Kidney (tissue), 14 donors: ENCODE results near the gene PRKCQ. TPM values are rescaled to one million over a fixed set of nuclear protein-coding genes. Genes with fewer than 3 reads are reported as not detected.

Experiments used
- DNase-seq, 5 donors: peaks; one replicate each; pipeline ENCODE4 v3.0.0-alpha.2; 2013 to 2020
- FAIRE-seq: peaks from 2 replicates; lab custom pipeline; 2012; peaks lifted over from hg19 to GRCh38; lab: Jason Lieb, UNC
- H3K27ac ChIP-seq, 2 donors: one replicate each; pipeline ENCODE4 v1.7.0; 2013; ENCODE audit warnings: low read depth in 2 of 2, low read length in 2 of 2, inconsistent platforms in 1 of 2
- H3K27me3 ChIP-seq: one replicate; pipeline ENCODE4 v1.7.1; 2013; ENCODE audit warnings: low read length, inconsistent platforms; ENCODE audit not compliant: control insufficient read depth, insufficient read depth
- H3K36me3 ChIP-seq, 3 donors: one replicate each; pipeline versions ENCODE4 v1.7.0 to v1.7.1; 2013; ENCODE audit warnings: low read length in 3 of 3, control low read depth in 1 of 3, inconsistent platforms in 1 of 3; ENCODE audit not compliant: insufficient read depth in 3 of 3, control insufficient read depth in 2 of 3
- H3K4me1 ChIP-seq, 3 donors: one replicate each; pipeline versions ENCODE4 v1.7.0 to v1.7.1; 2013; ENCODE audit warnings: low read length in 3 of 3, inconsistent platforms in 1 of 3, low read depth in 1 of 3; ENCODE audit not compliant: control insufficient read depth in 2 of 3, insufficient read depth in 2 of 3
- H3K4me3 ChIP-seq, 3 donors: one replicate each; pipeline versions ENCODE4 v1.7.0 to v1.8.1; 2013; ENCODE audit warnings: low read length in 3 of 3, control low read depth in 1 of 3, inconsistent platforms in 1 of 3
- H3K9ac ChIP-seq, 3 donors: one replicate each; pipeline versions ENCODE4 v1.7.0 to v1.7.1; 2013; ENCODE audit warnings: low read length in 3 of 3, control low read depth in 1 of 3, inconsistent platforms in 1 of 3
- H3K9me3 ChIP-seq, 3 donors: one replicate each; pipeline versions ENCODE4 v1.7.0 to v1.7.1; 2013; ENCODE audit warnings: low read length in 3 of 3, control low read depth in 1 of 3, inconsistent platforms in 1 of 3; ENCODE audit not compliant: control insufficient read depth in 2 of 3, insufficient read depth in 1 of 3
- CTCF ChIP-seq: IDR thresholded peaks from 3 replicates; pipeline ENCODE4 v1.5.1; 2012; ENCODE audit warnings: mild to moderate bottlenecking, moderate library complexity, borderline replicate concordance; ENCODE audit not compliant: insufficient read depth; ENCODE audit errors: extremely low read depth
- intact Hi-C: fragments of 100-400 bp; cut with DNase I; formaldehyde crosslinking; loops from one replicate; pipeline ENCODE4 v1.11.1; 2022
- polyA plus RNA-seq: library from polyadenylated mRNA; stranded (reverse); fragments of 350-450 nt; fragmentation: Illumina TruSeq; extraction: RNeasy Lipid Tissue Mini Kit (QIAGEN cat#74804); gene quantifications from one replicate; pipeline ENCODE4 v1.2.3, GENCODE V29; 2014; ENCODE audit warnings: low read depth, low replicate concordance; ENCODE audit not compliant: insufficient read depth
- total RNA-seq: library from RNA; stranded (reverse); fragmentation: NEBNext Ultra II Directional; extraction: Animal tissue kit (Norgen Biotek cat#: 25700); gene quantifications from one replicate; pipeline ENCODE4 v1.2.1, GENCODE V29; 2021
- donor health status: control.
- donor health status: control.
- donor health status: control.
- donor health status: control.
- donor health status: control.
- donor health status: DM: yes; HTN: yes; CAD: no.
- donor health status: Normal renal cell carcinoma (clear cell type).

PRKCQ gene
- total and polyA plus RNA-seq, 2 donors from 2014 or later: 6.1 to 17.5 TPM

GRCh38 chr10:6567884-6568283 is 12.2 kb downstream of the PRKCQ start:
- Histone ChIP-seq H3K4me1 (peaks cover 0 to 2% (median 0%) of the 10 kb centered on the region in 3 donors), H3K4me3 (no peak overlapping the region), H3K9me3 (no peaks in the 10 kb centered on the region), H3K27ac (peak overlapping the region in 1 of 2 donors; percentile 29), H3K27me3 (no peaks in the 10 kb centered on the region), H3K36me3 (no peaks in the 10 kb centered on the region), H3K9ac (no peak overlapping the region)
- intact Hi-C loops: no loop called here
- no peak for TF ChIP-seq CTCF
- DNase-seq (peak; percentile 48 to 81 (median 62)), FAIRE-seq (peak; percentile 62)

GRCh38 chr10:6567203-6567703 is 12.8 kb downstream of the PRKCQ start:
- DNase-seq: no peak
- peaks cover 0 to 2% (median 0%) of the 10 kb centered on the region in 3 donors for H3K4me1 ChIP-seq
- peak overlapping the region in 1 of 2 donors; percentile 29 for H3K27ac ChIP-seq
- H3K9ac ChIP-seq: no peak overlapping the region
- H3K27me3 ChIP-seq: no peaks in the 10 kb centered on the region
- FAIRE-seq: no peak
- intact Hi-C loops: no loop called here
- H3K9me3 ChIP-seq: no peaks in the 10 kb centered on the region
- H3K36me3 ChIP-seq: no peaks in the 10 kb centered on the region
- no peak overlapping the region for H3K4me3 ChIP-seq
- TF ChIP-seq CTCF: no peak

GRCh38 chr10:6565588-6565987 is 14.5 kb downstream of the PRKCQ start:
- Histone ChIP-seq H3K36me3 (no peaks in the 10 kb centered on the region), H3K9me3 (no peaks in the 10 kb centered on the region), H3K27me3 (no peaks in the 10 kb centered on the region), H3K4me3 (no peak overlapping the region), H3K27ac (no peak overlapping the region), H3K9ac (no peak overlapping the region), H3K4me1 (peaks cover 0 to 2% (median 2%) of the 10 kb centered on the region in 3 donors)
- no peak for TF ChIP-seq CTCF
- intact Hi-C loops: no loop called here
- FAIRE-seq: no peak
- no peak for DNase-seq

- Histone ChIP-seq H3K9ac (no peak overlapping the region), H3K4me3 (no peak overlapping the region), H3K4me1 (peaks cover 0 to 2% (median 2%) of the 10 kb centered on the region in 3 donors), H3K27me3 (no peaks in the 10 kb centered on the region), H3K9me3 (no peaks in the 10 kb centered on the region), H3K36me3 (no peaks in the 10 kb centered on the region), H3K27ac (no peak overlapping the region)
- no peak for FAIRE-seq
- no peak for TF ChIP-seq CTCF
- no peak for DNase-seq
- intact Hi-C loops: no loop called here
Observed at GRCh38 chr10:6564367-6564766, 15.7 kb downstream of the PRKCQ start.
